ENCODE results near the gene ARHGEF40.

ARHGEF40 gene

GRCh38 chr14:21107283-21107800 is 37.2 kb downstream of the ARHGEF40 start:
- TF ChIP-seq BHLHE40 (IDR thresholded peaks at IDR 0.05; ENCODE audit: borderline replicate concordance): no peak
- no peak for TF ChIP-seq PKNOX1 (IDR thresholded peaks at IDR 0.05)
- no peak for TF ChIP-seq NFRKB (IDR thresholded peaks at IDR 0.05)
- no peak for TF ChIP-seq LEF1 (IDR thresholded peaks at IDR 0.05; ENCODE audit: borderline replicate concordance)
- TF ChIP-seq CTBP1 (IDR thresholded peaks at IDR 0.05; ENCODE audit: borderline replicate concordance): no peak
- no peak for TF ChIP-seq ZNF384 (IDR thresholded peaks at IDR 0.05)
- no peak for TF ChIP-seq L3MBTL2 (conservative IDR thresholded peaks at IDR 0.05)
- TF ChIP-seq TARDBP (IDR thresholded peaks at IDR 0.05): no peak
- TF ChIP-seq ARNT (IDR thresholded peaks at IDR 0.05): no peak
- no peak for TF ChIP-seq SUZ12 (IDR thresholded peaks at IDR 0.05)
- TF ChIP-seq HDGF (IDR thresholded peaks at IDR 0.05; ENCODE audit: borderline replicate concordance): no peak
- no peak for TF ChIP-seq FOXK2 (IDR thresholded peaks at IDR 0.05)
- CTCF ChIA-PET: interaction anchor here (1.6 to 5.1 kb wide), 2 partner anchors 12 to 93 kb away, joined by 4 to 58 read pairs; no protein-coding TSS in a partner anchor
- POLR2A ChIA-PET: no interaction called here
- no peak for DNase-seq (ENCODE audit: extremely low spot score)

- no peak for DNase-seq (ENCODE audit: extremely low spot score)
- ChIA-PET CTCF (interaction anchor here (0.6 to 1.6 kb wide), 3 partner anchors 48 to 103 kb away, joined by 3 to 6 read pairs (median 4); no protein-coding TSS in a partner anchor), POLR2A (interaction anchor here (0.5 to 1.5 kb wide), 2 partner anchors 25 to 38 kb away, joined by 3 to 5 read pairs; partner anchors contain the start of gene ARHGEF40)
- no peak for TF ChIP-seq ARNT (IDR thresholded peaks at IDR 0.05)
Measured at GRCh38 chr14:21108791-21109190, 38.7 kb downstream of the ARHGEF40 start.

- POLR2A ChIA-PET: interaction anchor here (0.5 to 1.5 kb wide), 2 partner anchors 26 to 39 kb away, joined by 3 to 5 read pairs; partner anchors contain the start of gene ARHGEF40
- DNase-seq (ENCODE audit: extremely low spot score): no peak
- TF ChIP-seq L3MBTL2 (conservative IDR thresholded peaks at IDR 0.05) (no peak), HDGF (IDR thresholded peaks at IDR 0.05; ENCODE audit: borderline replicate concordance) (no peak), BHLHE40 (IDR thresholded peaks at IDR 0.05; ENCODE audit: borderline replicate concordance) (no peak), FOXK2 (IDR thresholded peaks at IDR 0.05) (no peak), FOXM1 (IDR thresholded peaks at IDR 0.05; ENCODE audit: borderline replicate concordance) (no peak), ELF4 (IDR thresholded peaks at IDR 0.05) (no peak), PKNOX1 (IDR thresholded peaks at IDR 0.05) (no peak), NFRKB (IDR thresholded peaks at IDR 0.05) (no peak), TARDBP (IDR thresholded peaks at IDR 0.05) (no peak), LEF1 (IDR thresholded peaks at IDR 0.05; ENCODE audit: borderline replicate concordance) (no peak), FOXA1 (IDR thresholded peaks at IDR 0.05) (no peak), SP1 (IDR thresholded peaks at IDR 0.05) (no peak), SUZ12 (IDR thresholded peaks at IDR 0.05) (no peak), ARNT (IDR thresholded peaks at IDR 0.05) (no peak), CTBP1 (IDR thresholded peaks at IDR 0.05; ENCODE audit: borderline replicate concordance) (no peak), ZNF384 (IDR thresholded peaks at IDR 0.05) (no peak)
- CTCF ChIA-PET: interaction anchor here (0.7 to 0.8 kb wide), 2 partner anchors 15 to 111 kb away, joined by 3 read pairs; partner anchors contain the start of gene SLC39A2
Measured at GRCh38 chr14:21109377-21110138, 39.5 kb downstream of the ARHGEF40 start.

- TF ChIP-seq ARNT (IDR thresholded peaks at IDR 0.05): no peak
- no peak for TF ChIP-seq SUZ12 (IDR thresholded peaks at IDR 0.05)
- no peak for TF ChIP-seq PKNOX1 (IDR thresholded peaks at IDR 0.05)
- no peak for TF ChIP-seq NFRKB (IDR thresholded peaks at IDR 0.05)
- TF ChIP-seq SP1 (IDR thresholded peaks at IDR 0.05): no peak
- TF ChIP-seq LEF1 (IDR thresholded peaks at IDR 0.05; ENCODE audit: borderline replicate concordance): no peak
- no peak for TF ChIP-seq HDGF (IDR thresholded peaks at IDR 0.05; ENCODE audit: borderline replicate concordance)
- no peak for TF ChIP-seq FOXM1 (IDR thresholded peaks at IDR 0.05; ENCODE audit: borderline replicate concordance)
- no peak for TF ChIP-seq BHLHE40 (IDR thresholded peaks at IDR 0.05; ENCODE audit: borderline replicate concordance)
- no peak for TF ChIP-seq L3MBTL2 (conservative IDR thresholded peaks at IDR 0.05)
- TF ChIP-seq FOXA1 (IDR thresholded peaks at IDR 0.05): no peak
- no peak for TF ChIP-seq ZNF384 (IDR thresholded peaks at IDR 0.05)
- TF ChIP-seq TARDBP (IDR thresholded peaks at IDR 0.05): no peak
- no peak for TF ChIP-seq ELF4 (IDR thresholded peaks at IDR 0.05)
- no peak for TF ChIP-seq CTBP1 (IDR thresholded peaks at IDR 0.05; ENCODE audit: borderline replicate concordance)
- no peak for TF ChIP-seq FOXK2 (IDR thresholded peaks at IDR 0.05)
- ChIA-PET CTCF (interaction anchor here (1.1 kb wide), 1 partner anchor 8 kb away, joined by 3 read pairs; no protein-coding TSS in a partner anchor), POLR2A (no interaction called here)
- no peak for DNase-seq (ENCODE audit: extremely low spot score)
Measured at GRCh38 chr14:21112255-21112654, 42.2 kb downstream of the ARHGEF40 start.

GRCh38 chr14:21113369-21113768 is 43.3 kb downstream of the ARHGEF40 start:
- DNase-seq (ENCODE audit: extremely low spot score): no peak
- ChIA-PET POLR2A (no interaction called here), CTCF (no interaction called here)
- TF ChIP-seq FOXA1 (IDR thresholded peaks at IDR 0.05) (no peak), BHLHE40 (IDR thresholded peaks at IDR 0.05; ENCODE audit: borderline replicate concordance) (no peak), CTBP1 (IDR thresholded peaks at IDR 0.05; ENCODE audit: borderline replicate concordance) (no peak), ZNF384 (IDR thresholded peaks at IDR 0.05) (no peak), SUZ12 (IDR thresholded peaks at IDR 0.05) (no peak), FOXM1 (IDR thresholded peaks at IDR 0.05; ENCODE audit: borderline replicate concordance) (no peak), ELF4 (IDR thresholded peaks at IDR 0.05) (no peak), FOXK2 (IDR thresholded peaks at IDR 0.05) (no peak), HDGF (IDR thresholded peaks at IDR 0.05; ENCODE audit: borderline replicate concordance) (no peak), PKNOX1 (IDR thresholded peaks at IDR 0.05) (no peak), LEF1 (IDR thresholded peaks at IDR 0.05; ENCODE audit: borderline replicate concordance) (no peak), NFRKB (IDR thresholded peaks at IDR 0.05) (no peak), L3MBTL2 (conservative IDR thresholded peaks at IDR 0.05) (no peak), TARDBP (IDR thresholded peaks at IDR 0.05) (no peak)
